ENCODE results near the gene HDAC4. TPM values are rescaled to one million over a fixed set of nuclear protein-coding genes. Genes with fewer than 3 reads are reported as not detected.

Gene HDAC4
- total RNA-seq, 1 donor from 2014 or later, result 11.8 TPM

DNA sequence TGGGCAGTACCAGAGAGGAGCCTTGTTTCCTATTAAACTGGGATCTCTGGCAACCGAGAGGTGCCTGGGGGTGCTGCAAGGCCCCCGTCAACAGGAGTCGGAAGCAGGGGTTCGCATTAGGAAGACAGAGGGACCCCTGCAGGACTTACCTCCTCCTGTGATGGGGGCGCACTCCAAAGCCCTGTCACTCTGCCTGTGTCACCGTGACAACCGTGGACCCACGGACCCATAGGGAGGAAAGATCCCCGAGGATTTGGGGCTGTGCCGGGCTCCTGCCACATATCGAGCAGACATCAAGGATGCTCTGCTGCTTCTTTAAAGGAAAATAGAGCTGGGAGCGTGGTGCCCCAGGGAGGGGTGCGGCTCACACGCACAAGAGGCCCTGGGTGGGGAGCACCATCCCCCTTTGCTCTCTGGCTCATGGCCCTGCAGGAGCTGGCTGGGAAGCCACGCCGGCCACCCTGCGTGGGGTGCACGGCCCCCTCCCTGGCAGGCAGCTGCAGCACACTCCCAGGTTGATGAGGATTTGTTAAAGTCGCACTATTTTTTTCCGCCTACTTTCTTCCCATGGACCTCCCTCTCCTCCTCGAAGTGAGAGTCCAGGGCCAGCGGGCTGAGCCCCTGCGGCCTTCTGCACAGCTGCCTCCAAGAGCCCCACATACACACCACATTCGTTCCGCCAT lies 385.5 kb downstream of the HDAC4 start:
- TF ChIP-seq EZH2 (IDR thresholded peaks at IDR 0.05; ENCODE audit: insufficient read depth, low read length), result no peak
- TF ChIP-seq, protein P1, sequence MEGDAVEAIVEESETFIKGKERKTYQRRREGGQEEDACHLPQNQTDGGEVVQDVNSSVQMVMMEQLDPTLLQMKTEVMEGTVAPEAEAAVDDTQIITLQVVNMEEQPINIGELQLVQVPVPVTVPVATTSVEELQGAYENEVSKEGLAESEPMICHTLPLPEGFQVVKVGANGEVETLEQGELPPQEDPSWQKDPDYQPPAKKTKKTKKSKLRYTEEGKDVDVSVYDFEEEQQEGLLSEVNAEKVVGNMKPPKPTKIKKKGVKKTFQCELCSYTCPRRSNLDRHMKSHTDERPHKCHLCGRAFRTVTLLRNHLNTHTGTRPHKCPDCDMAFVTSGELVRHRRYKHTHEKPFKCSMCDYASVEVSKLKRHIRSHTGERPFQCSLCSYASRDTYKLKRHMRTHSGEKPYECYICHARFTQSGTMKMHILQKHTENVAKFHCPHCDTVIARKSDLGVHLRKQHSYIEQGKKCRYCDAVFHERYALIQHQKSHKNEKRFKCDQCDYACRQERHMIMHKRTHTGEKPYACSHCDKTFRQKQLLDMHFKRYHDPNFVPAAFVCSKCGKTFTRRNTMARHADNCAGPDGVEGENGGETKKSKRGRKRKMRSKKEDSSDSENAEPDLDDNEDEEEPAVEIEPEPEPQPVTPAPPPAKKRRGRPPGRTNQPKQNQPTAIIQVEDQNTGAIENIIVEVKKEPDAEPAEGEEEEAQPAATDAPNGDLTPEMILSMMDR (IDR thresholded peaks at IDR 0.05; ENCODE audit: insufficient read depth, low read depth, low read length), result no peak
- peaks cover 2% of the 10 kb centered on the region for H3K9me3 Mint-ChIP-seq (ENCODE audit: unreplicated experiment)
- no peak overlapping the region for H3K4me3 Mint-ChIP-seq (ENCODE audit: unreplicated experiment)
- DNase-seq (ENCODE audit: low read depth) (no peak), FAIRE-seq (no peak)
- H3K4me2 ChIP-seq (ENCODE audit: low read length), result no peak overlapping the region
- H3K4me1 ChIP-seq (ENCODE audit: insufficient read depth, low read length), result no peaks in the 10 kb centered on the region
- H3K27me3 ChIP-seq (ENCODE audit: insufficient read depth, low read length), result peaks cover 19% of the 10 kb centered on the region
- no peak overlapping the region for H3K27ac Mint-ChIP-seq (ENCODE audit: unreplicated experiment)
- H3K4me3 ChIP-seq (ENCODE audit: insufficient read depth, low read depth, low read length), result no peak overlapping the region
- H2AFZ ChIP-seq (ENCODE audit: low read depth, low read length), result no peak overlapping the region
- H3K36me3 ChIP-seq (ENCODE audit: insufficient read depth, low read length), result no peaks in the 10 kb centered on the region
- H3K36me3 Mint-ChIP-seq (ENCODE audit: low read depth, unreplicated experiment), result no peaks in the 10 kb centered on the region
- H4K20me1 ChIP-seq (ENCODE audit: insufficient read depth, low read length), result no peaks in the 10 kb centered on the region
- H3K27me3 Mint-ChIP-seq (ENCODE audit: low read depth, unreplicated experiment), result peaks cover 26% of the 10 kb centered on the region
- no peak overlapping the region for H3K27ac ChIP-seq (ENCODE audit: low read depth, low read length)
- no peaks in the 10 kb centered on the region for H3K79me2 ChIP-seq (ENCODE audit: insufficient read depth, low read length)
- H3K9ac ChIP-seq (ENCODE audit: low read length), result no peak overlapping the region
- H3K4me1 Mint-ChIP-seq (ENCODE audit: low read depth, unreplicated experiment), result no peaks in the 10 kb centered on the region
- H3K9me3 ChIP-seq (ENCODE audit: insufficient read depth, low read depth, low read length), result no peaks in the 10 kb centered on the region

DNA sequence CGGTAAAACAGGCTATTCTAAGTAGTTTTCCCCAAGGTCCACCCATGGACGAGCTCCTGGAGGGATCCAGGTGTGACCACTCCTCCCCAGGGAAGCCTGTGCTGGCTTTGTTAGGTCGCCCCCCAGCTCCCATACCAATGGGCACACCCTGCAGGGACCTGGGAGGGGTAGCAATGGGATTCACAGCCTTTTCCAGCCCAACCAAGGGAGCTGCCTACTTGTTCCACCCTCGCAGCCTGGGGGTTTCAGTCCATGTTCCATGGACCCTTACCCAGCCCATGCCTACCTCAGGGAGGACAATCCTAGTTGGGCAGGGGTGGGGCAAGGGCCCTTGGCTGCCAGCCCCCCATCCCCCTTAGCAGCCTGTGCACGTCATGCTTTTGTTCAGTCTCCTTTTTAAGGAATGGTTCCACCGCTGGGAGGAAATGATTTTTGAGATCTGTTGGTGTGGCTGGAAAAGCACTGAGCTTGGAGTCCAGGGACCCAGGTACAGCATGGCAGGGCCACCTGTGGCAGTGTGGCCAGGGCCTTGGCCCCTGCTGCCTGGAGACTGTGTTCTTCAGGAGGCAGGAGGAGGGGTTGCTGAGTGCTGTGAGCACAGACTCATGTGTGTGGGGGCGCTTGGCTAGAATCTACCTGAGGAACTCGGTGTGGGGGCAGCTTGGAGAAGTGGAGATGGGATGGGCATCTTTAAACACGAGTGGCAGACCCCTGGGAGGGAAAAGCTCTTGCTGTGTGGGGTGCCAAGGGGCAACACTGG lies 386.2 kb downstream of the HDAC4 start:
- H3K36me3 Mint-ChIP-seq (ENCODE audit: low read depth, unreplicated experiment), result no peaks in the 10 kb centered on the region
- H3K9ac ChIP-seq (ENCODE audit: low read length), result no peak overlapping the region
- FAIRE-seq (no peak), DNase-seq (ENCODE audit: low read depth) (no peak)
- H4K20me1 ChIP-seq (ENCODE audit: insufficient read depth, low read length), result no peaks in the 10 kb centered on the region
- no peaks in the 10 kb centered on the region for H3K36me3 ChIP-seq (ENCODE audit: insufficient read depth, low read length)
- TF ChIP-seq, protein P1 (IDR thresholded peaks at IDR 0.05; ENCODE audit: insufficient read depth, low read depth, low read length), result no peak
- TF ChIP-seq EZH2 (IDR thresholded peaks at IDR 0.05; ENCODE audit: insufficient read depth, low read length), result no peak
- H3K27ac ChIP-seq (ENCODE audit: low read depth, low read length), result no peak overlapping the region
- H2AFZ ChIP-seq (ENCODE audit: low read depth, low read length), result no peak overlapping the region
- peaks cover 2% of the 10 kb centered on the region for H3K9me3 Mint-ChIP-seq (ENCODE audit: unreplicated experiment)
- no peaks in the 10 kb centered on the region for H3K4me1 ChIP-seq (ENCODE audit: insufficient read depth, low read length)
- peaks cover 14% of the 10 kb centered on the region for H3K27me3 ChIP-seq (ENCODE audit: insufficient read depth, low read length)
- peaks cover 24% of the 10 kb centered on the region for H3K27me3 Mint-ChIP-seq (ENCODE audit: low read depth, unreplicated experiment)
- no peaks in the 10 kb centered on the region for H3K79me2 ChIP-seq (ENCODE audit: insufficient read depth, low read length)
- H3K4me3 Mint-ChIP-seq (ENCODE audit: unreplicated experiment), result no peak overlapping the region
- H3K9me3 ChIP-seq (ENCODE audit: insufficient read depth, low read depth, low read length), result no peaks in the 10 kb centered on the region
- H3K4me2 ChIP-seq (ENCODE audit: low read length), result no peak overlapping the region
- no peak overlapping the region for H3K27ac Mint-ChIP-seq (ENCODE audit: unreplicated experiment)
- no peak overlapping the region for H3K4me3 ChIP-seq (ENCODE audit: insufficient read depth, low read depth, low read length)
- H3K4me1 Mint-ChIP-seq (ENCODE audit: low read depth, unreplicated experiment), result no peaks in the 10 kb centered on the region

DNA sequence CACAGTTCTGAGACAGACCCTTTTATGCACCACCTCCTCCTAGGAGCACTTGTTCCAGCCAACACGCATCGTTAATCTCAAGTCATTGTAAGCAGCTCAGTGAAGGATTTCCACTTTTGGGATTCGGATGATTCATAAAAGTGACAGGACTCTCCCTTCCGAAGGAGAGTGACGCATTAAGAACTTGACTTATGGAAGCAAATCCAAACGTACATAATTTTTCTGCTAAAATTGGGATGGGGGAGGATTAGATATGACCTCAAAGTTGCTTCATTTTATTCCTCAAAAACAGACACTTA lies 387.2 kb downstream of the HDAC4 start:
- TF ChIP-seq, protein P1 (IDR thresholded peaks at IDR 0.05; ENCODE audit: insufficient read depth, low read depth, low read length), result no peak
- TF ChIP-seq EZH2 (IDR thresholded peaks at IDR 0.05; ENCODE audit: insufficient read depth, low read length), result no peak
- H3K27ac Mint-ChIP-seq (ENCODE audit: unreplicated experiment), result no peak overlapping the region

More for the DNA sequence above, 387.2 kb downstream of the HDAC4 start:
- Histone ChIP-seq H3K4me3 (ENCODE audit: insufficient read depth, low read depth, low read length) (no peak overlapping the region), H4K20me1 (ENCODE audit: insufficient read depth, low read length) (no peaks in the 10 kb centered on the region), H3K9me3 (ENCODE audit: insufficient read depth, low read depth, low read length) (no peaks in the 10 kb centered on the region), H3K4me1 (ENCODE audit: insufficient read depth, low read length) (no peaks in the 10 kb centered on the region), H3K27ac (ENCODE audit: low read depth, low read length) (no peak overlapping the region), H3K79me2 (ENCODE audit: insufficient read depth, low read length) (no peaks in the 10 kb centered on the region), H2AFZ (ENCODE audit: low read depth, low read length) (no peak overlapping the region), H3K27me3 (ENCODE audit: insufficient read depth, low read length) (peaks cover 20% of the 10 kb centered on the region), H3K36me3 (ENCODE audit: insufficient read depth, low read length) (no peaks in the 10 kb centered on the region), H3K4me2 (ENCODE audit: low read length) (no peak overlapping the region), H3K9ac (ENCODE audit: low read length) (no peak overlapping the region)
- Mint-ChIP-seq H3K4me3 (ENCODE audit: unreplicated experiment) (no peak overlapping the region), H3K36me3 (ENCODE audit: low read depth, unreplicated experiment) (no peaks in the 10 kb centered on the region), H3K9me3 (ENCODE audit: unreplicated experiment) (peaks cover 2% of the 10 kb centered on the region), H3K27me3 (ENCODE audit: low read depth, unreplicated experiment) (peaks cover 33% of the 10 kb centered on the region), H3K4me1 (ENCODE audit: low read depth, unreplicated experiment) (no peaks in the 10 kb centered on the region)
- no peak for DNase-seq (ENCODE audit: low read depth)
- no peak for FAIRE-seq
